ENCODE results near the gene CRISPLD2. TPM values are rescaled to one million over a fixed set of nuclear protein-coding genes. Genes with fewer than 3 reads are reported as not detected.
"Not testable (repeated sequence)": the region's sequence is repeated elsewhere in the genome, so short reads cannot be mapped to it uniquely, and the experiment has no call there.

CRISPLD2 gene
- total RNA-seq, 1 donor from 2014 or later, result 0.57 TPM

GRCh38 chr16:84821728-84822689 lies 2.2 kb downstream of the CRISPLD2 start:
- intact Hi-C loops (cut with micrococcal nuclease), result no loop called here

GRCh38 chr16:84822990-84823389 lies 3.2 kb downstream of the CRISPLD2 start:
- intact Hi-C loops (cut with micrococcal nuclease), result no loop called here

- intact Hi-C loops (cut with micrococcal nuclease), result no loop called here
Measured at GRCh38 chr16:84823484-84823883, 3.7 kb downstream of the CRISPLD2 start.

GRCh38 chr16:84823926-84824325 lies 4.1 kb downstream of the CRISPLD2 start:
- intact Hi-C loops (cut with micrococcal nuclease), result no loop called here

- intact Hi-C loops (cut with micrococcal nuclease), result no loop called here
Measured at GRCh38 chr16:84825896-84826557, 6.2 kb downstream of the CRISPLD2 start.

- intact Hi-C loops (cut with micrococcal nuclease), result no loop called here
Measured at GRCh38 chr16:84826558-84826941, 6.8 kb downstream of the CRISPLD2 start.

GRCh38 chr16:84827131-84827574 lies 7.4 kb downstream of the CRISPLD2 start:
- intact Hi-C loops (cut with micrococcal nuclease), result no loop called here

GRCh38 chr16:84827897-84828296 lies 8.1 kb downstream of the CRISPLD2 start:
- intact Hi-C loops (cut with micrococcal nuclease), result no loop called here

GRCh38 chr16:84828322-84828721 lies 8.5 kb downstream of the CRISPLD2 start:
- intact Hi-C loops (cut with micrococcal nuclease), result no loop called here

- intact Hi-C loops (cut with micrococcal nuclease), result no loop called here
Measured at GRCh38 chr16:84829168-84829965, 9.6 kb downstream of the CRISPLD2 start.

GRCh38 chr16:84830765-84831384 lies 11.1 kb downstream of the CRISPLD2 start:
- intact Hi-C loops (cut with micrococcal nuclease), result no loop called here

GRCh38 chr16:84831728-84832127 lies 11.9 kb downstream of the CRISPLD2 start:
- intact Hi-C loops (cut with micrococcal nuclease), result not testable (repeated sequence)

- intact Hi-C loops (cut with micrococcal nuclease), result no loop called here
Measured at GRCh38 chr16:84832488-84833143, 12.8 kb downstream of the CRISPLD2 start.

GRCh38 chr16:84833144-84833500 lies 13.3 kb downstream of the CRISPLD2 start:
- intact Hi-C loops (cut with micrococcal nuclease), result no loop called here

GRCh38 chr16:84833542-84834402 lies 14.0 kb downstream of the CRISPLD2 start:
- intact Hi-C loops (cut with micrococcal nuclease), result no loop called here

GRCh38 chr16:84834403-84834772 lies 14.6 kb downstream of the CRISPLD2 start:
- intact Hi-C loops (cut with micrococcal nuclease), result no loop called here

- intact Hi-C loops (cut with micrococcal nuclease), result no loop called here
Measured at GRCh38 chr16:84836234-84836647, 16.5 kb downstream of the CRISPLD2 start.

GRCh38 chr16:84836967-84837366 lies 17.2 kb downstream of the CRISPLD2 start:
- intact Hi-C loops (cut with micrococcal nuclease), result no loop called here

- intact Hi-C loops (cut with micrococcal nuclease), result no loop called here
Measured at GRCh38 chr16:84838383-84838948, 18.7 kb downstream of the CRISPLD2 start.
